ENCODE results near the gene CIB4.

Gene CIB4

DNA sequence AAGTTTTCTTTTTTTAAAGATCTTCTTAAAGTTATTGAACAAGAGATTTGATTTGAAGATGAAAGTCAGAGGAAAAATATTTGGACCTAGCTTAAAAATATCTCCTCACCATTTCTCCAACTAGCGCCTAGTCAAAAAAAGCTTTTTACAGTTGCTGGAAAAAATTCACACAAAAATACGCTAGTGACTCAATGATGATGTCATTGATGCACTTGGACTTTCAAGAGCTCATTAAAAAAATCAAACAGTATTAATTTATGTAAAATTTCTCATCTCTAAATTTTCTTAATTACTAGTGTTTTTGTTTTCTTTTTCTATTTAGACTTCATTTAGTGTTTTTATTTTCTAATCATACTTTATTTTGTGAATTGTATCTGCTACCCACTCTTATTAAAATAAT, 41.8 kb downstream of the CIB4 start:
- DNase-seq (ENCODE audit: low read depth), result no peak
- no peak overlapping the region for H3K4me3 ChIP-seq (replicated peaks; ENCODE audit: low read depth, low read length)
- TF ChIP-seq, protein P1, sequence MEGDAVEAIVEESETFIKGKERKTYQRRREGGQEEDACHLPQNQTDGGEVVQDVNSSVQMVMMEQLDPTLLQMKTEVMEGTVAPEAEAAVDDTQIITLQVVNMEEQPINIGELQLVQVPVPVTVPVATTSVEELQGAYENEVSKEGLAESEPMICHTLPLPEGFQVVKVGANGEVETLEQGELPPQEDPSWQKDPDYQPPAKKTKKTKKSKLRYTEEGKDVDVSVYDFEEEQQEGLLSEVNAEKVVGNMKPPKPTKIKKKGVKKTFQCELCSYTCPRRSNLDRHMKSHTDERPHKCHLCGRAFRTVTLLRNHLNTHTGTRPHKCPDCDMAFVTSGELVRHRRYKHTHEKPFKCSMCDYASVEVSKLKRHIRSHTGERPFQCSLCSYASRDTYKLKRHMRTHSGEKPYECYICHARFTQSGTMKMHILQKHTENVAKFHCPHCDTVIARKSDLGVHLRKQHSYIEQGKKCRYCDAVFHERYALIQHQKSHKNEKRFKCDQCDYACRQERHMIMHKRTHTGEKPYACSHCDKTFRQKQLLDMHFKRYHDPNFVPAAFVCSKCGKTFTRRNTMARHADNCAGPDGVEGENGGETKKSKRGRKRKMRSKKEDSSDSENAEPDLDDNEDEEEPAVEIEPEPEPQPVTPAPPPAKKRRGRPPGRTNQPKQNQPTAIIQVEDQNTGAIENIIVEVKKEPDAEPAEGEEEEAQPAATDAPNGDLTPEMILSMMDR (IDR thresholded peaks at IDR 0.05; ENCODE audit: low read length, missing control alignments), result no peak

DNA sequence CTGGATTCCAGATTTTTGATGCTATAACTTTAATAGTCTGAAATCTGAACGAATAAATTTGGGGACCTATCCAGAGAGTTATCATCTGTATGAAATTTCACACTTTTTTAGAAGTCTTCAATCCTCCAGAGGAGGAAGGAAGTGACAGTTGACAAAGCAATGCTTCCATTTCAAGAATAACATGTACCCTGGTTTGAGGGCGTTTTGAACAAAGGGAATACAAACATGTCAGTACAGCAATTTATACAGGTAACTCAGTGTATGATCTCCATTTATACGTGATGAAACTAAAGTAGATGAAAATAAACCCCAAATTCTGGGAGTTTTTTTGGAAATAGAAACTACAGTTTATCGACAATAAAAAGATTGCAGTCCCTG, 42.2 kb downstream of the CIB4 start:
- TF ChIP-seq, protein P1 (IDR thresholded peaks at IDR 0.05; ENCODE audit: low read length, missing control alignments), result no peak
- DNase-seq (ENCODE audit: low read depth), result no peak
- no peak overlapping the region for H3K4me3 ChIP-seq (replicated peaks; ENCODE audit: low read depth, low read length)

DNA sequence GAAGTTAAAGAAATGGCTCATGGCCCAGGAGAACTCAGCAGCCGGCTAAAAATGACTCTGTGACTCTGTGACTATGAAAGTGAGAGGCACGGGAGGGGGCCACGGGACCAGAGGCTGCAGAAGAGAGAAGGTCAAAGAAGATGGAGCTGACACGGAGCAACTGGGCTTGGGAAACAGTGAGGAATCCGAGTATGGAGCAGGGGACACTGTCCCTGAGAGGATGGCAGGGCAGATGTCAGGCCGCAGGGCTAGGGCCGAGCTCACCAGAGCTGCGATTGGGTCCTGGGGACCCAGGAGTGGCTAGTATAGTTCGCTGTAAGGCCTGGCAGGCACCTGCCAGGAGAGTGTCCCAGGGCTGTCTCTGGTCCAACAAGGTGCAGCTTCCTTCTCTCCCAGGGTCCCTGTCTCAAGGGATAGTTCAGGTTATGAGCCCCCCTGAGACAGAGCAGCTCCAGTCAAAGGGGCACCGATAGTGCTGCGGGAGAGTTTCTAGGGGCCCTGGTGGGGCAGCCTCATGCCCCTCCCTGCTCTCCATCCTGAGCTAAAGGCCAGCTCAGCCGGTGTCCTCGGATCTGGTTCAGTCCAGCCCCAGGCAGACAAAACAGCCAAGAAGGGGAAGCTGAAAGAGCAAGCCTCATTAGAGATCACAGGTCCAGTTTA, 42.7 kb downstream of the CIB4 start:
- no peak for DNase-seq (ENCODE audit: low read depth)
- TF ChIP-seq, protein P1 (IDR thresholded peaks at IDR 0.05; ENCODE audit: low read length, missing control alignments), result no peak
- H3K4me3 ChIP-seq (replicated peaks; ENCODE audit: low read depth, low read length), result no peak overlapping the region

DNA sequence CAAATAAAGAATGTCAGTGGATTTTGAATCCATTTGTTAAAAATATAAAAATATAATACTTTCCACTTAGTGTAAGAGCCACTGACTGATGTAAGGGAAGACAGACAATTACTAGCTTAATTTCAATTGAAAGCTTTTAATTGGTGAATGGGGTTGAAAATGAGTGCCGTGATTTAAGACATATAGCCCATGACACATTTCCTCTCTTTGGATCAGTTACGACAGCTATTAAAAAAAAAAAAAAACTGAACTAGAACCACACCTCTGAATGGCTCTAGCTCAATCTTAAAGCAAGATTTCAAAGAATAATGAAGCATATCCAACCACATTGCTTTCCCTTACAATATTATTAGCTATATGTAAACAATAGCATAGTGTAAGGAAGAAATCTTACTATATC, 44.0 kb downstream of the CIB4 start:
- peak; percentile 6 for DNase-seq (ENCODE audit: low read depth)
- TF ChIP-seq, protein P1 (IDR thresholded peaks at IDR 0.05; ENCODE audit: low read length, missing control alignments), result no peak
- H3K4me3 ChIP-seq (replicated peaks; ENCODE audit: low read depth, low read length), result no peak overlapping the region

DNA sequence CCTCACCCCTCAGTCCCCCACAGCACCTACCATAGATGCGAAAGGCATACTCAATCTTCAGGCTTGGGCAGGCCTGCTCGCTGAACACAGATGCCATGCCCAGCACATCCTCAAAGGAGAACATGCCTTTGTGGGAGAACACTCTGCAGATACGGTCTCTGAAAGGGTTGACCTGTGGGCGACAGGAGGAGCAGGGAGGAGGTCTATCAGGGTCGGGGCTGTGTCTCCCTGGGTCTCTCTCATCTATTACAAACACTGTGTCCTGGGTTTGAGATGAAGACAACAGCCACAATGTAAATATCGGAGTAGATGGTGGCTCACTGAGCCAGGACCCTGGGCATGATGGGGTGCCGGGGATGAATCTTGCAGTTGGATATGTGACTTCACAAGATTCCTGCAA, 46.0 kb downstream of the CIB4 start:
- DNase-seq (ENCODE audit: low read depth), result no peak
- TF ChIP-seq, protein P1 (IDR thresholded peaks at IDR 0.05; ENCODE audit: low read length, missing control alignments), result no peak
- H3K4me3 ChIP-seq (replicated peaks; ENCODE audit: low read depth, low read length), result no peak overlapping the region

DNA sequence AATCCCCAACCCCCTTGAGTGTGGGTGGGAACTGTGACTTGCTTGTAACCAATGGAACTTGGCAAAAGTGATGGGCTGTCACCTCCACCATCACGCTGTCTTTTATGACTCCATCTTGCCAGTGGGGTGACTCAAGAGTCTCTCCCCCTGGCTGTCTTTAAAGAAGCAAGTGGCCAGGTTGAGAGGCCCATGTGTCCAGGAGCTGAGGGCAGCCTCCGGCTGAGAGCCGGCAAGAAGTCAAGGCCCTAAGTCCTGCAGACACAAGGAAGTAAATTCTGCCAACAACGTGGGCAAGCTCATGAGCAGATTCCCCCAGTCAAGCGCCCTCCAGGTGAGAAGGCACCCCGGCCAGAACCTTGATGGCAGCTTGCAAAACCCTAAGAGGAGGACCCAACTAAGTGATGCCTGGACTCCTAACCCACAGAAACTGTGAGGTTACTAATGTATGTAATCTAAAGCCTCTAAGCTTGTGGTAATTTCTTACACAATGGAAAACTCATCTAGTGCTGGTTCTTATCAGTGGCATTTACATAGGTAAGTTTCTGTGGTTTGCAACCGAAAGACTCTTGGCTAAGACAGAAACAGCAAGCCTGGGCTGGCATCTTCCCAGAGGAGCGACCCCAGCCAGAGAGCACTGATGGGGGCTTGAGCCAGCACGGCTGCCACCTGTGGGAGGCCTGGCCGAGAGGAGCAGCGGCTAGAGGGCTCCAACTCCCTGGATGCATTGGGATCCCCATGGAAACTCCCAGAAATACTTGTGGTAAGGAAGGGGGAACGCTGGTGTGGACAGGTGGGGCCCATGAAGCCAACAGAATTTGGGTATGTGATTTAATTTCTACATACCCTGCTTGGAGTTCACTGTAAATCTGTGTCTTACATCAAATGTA, 49.3 kb downstream of the CIB4 start:
- no peak for DNase-seq (ENCODE audit: low read depth)
- TF ChIP-seq, protein P1 (IDR thresholded peaks at IDR 0.05; ENCODE audit: low read length, missing control alignments), result no peak
- no peak overlapping the region for H3K4me3 ChIP-seq (replicated peaks; ENCODE audit: low read depth, low read length)

Measured in fibroblast of pulmonary artery (primary cell).